WTC11 (cell line): Measurements from ENCODE around the gene MDH1. TPM values are rescaled to one million over a fixed set of nuclear protein-coding genes. Genes with fewer than 3 reads are reported as not detected.
"Not testable (repeated sequence)": the region's sequence is repeated elsewhere in the genome, so short reads cannot be mapped to it uniquely, and the experiment has no call there.

ENCODE experiments used
- ATAC-seq: fragments of 200-7000 bp; cut with Tn5 transposase; 2 replicates; pipeline ENCODE4 v1.10.0; 2021; ENCODE audit warnings: mild to moderate bottlenecking, moderate library complexity
- CTCF ChIA-PET: fragments of 300-600 bp; sonication (Branson Sonifier 250); formaldehyde crosslinking; loops from one replicate; lab custom pipeline; 2021; ENCODE audit warnings: antibody characterized with exemption; lab: Charles Lee
- POLR2A ChIA-PET: fragments of 350-600 bp; sonication (Branson Sonifier 250); formaldehyde crosslinking; loops from one replicate; lab custom pipeline; 2021; ENCODE audit warnings: antibody characterized with exemption; lab: Charles Lee
- DNase-seq: peaks from one replicate; pipeline ENCODE4 v3.0.0; 2021; ENCODE audit warnings: low spot score
- H3K27ac Mint-ChIP-seq: 2 replicates; pipeline ENCODE4 v1.8.0; 2021; ENCODE audit warnings: mixed read lengths
- H3K27me3 Mint-ChIP-seq: 2 replicates; pipeline ENCODE4 v1.8.0; 2021; ENCODE audit warnings: low read depth, mild to moderate bottlenecking, moderate library complexity, mixed read lengths
- H3K36me3 Mint-ChIP-seq: 2 replicates; pipeline ENCODE4 v1.8.0; 2021; ENCODE audit warnings: mixed read lengths
- H3K4me1 Mint-ChIP-seq: 2 replicates; pipeline ENCODE4 v1.8.0; 2022; ENCODE audit warnings: mixed read lengths
- H3K4me3 Mint-ChIP-seq: 2 replicates; pipeline ENCODE4 v1.8.0; 2021; ENCODE audit warnings: mild to moderate bottlenecking, moderate library complexity, mixed read lengths
- H3K9me3 Mint-ChIP-seq: 2 replicates; pipeline ENCODE4 v1.8.0; 2021; ENCODE audit warnings: mixed read lengths
- ATF1 ChIP-seq: sonication (generic); formaldehyde crosslinking; IDR thresholded peaks from 2 replicates; pipeline ENCODE4 v1.8.1; 2023; ENCODE audit warnings: mild to moderate bottlenecking, moderate library complexity, missing genetic modification reagents
- CREB1 ChIP-seq: sonication (generic); formaldehyde crosslinking; IDR thresholded peaks from 2 replicates; pipeline ENCODE4 v1.8.0; 2023; ENCODE audit warnings: mild to moderate bottlenecking, missing genetic modification reagents
- ETV6 ChIP-seq: sonication (generic); formaldehyde crosslinking; IDR thresholded peaks from 2 replicates; pipeline ENCODE4 v1.8.1; 2022; ENCODE audit warnings: mild to moderate bottlenecking, missing genetic modification reagents
- GABPB1 ChIP-seq: sonication (generic); formaldehyde crosslinking; IDR thresholded peaks from 2 replicates; pipeline ENCODE4 v1.8.1; 2023; ENCODE audit warnings: mild to moderate bottlenecking, missing genetic modification reagents
- IRF2 ChIP-seq: sonication (generic); formaldehyde crosslinking; IDR thresholded peaks from 2 replicates; pipeline ENCODE4 v1.8.0; 2022; ENCODE audit warnings: low read depth, missing genetic modification reagents, borderline replicate concordance
- JAZF1 ChIP-seq: fragments of 250-450 bp; sonication (Bioruptor Pico); IDR thresholded peaks from 2 replicates; pipeline ENCODE4 v1.9.0; 2021; ENCODE audit warnings: moderate library complexity, mild to moderate bottlenecking, inconsistent platforms
- MYBL2 ChIP-seq: sonication (generic); formaldehyde crosslinking; IDR thresholded peaks from 2 replicates; pipeline ENCODE4 v1.8.1; 2023; ENCODE audit warnings: mild to moderate bottlenecking, moderate library complexity, missing genetic modification reagents
- NR3C1 ChIP-seq: sonication (generic); formaldehyde crosslinking; conservative IDR thresholded peaks from 2 replicates; pipeline ENCODE4 v1.8.1; 2023; ENCODE audit warnings: low read depth, mild to moderate bottlenecking, missing genetic modification reagents
- OVOL2 ChIP-seq: fragments of 250-450 bp; sonication (Bioruptor Pico); IDR thresholded peaks from 2 replicates; pipeline ENCODE4 v1.9.0; 2021; ENCODE audit warnings: mild to moderate bottlenecking, borderline replicate concordance
- RELA ChIP-seq: sonication (generic); formaldehyde crosslinking; IDR thresholded peaks from 2 replicates; pipeline ENCODE4 v1.8.1; 2022; ENCODE audit warnings: missing genetic modification reagents, mild to moderate bottlenecking, borderline replicate concordance
- ZNF263 ChIP-seq: sonication (generic); formaldehyde crosslinking; IDR thresholded peaks from 2 replicates; pipeline ENCODE4 v1.8.1; 2022; ENCODE audit warnings: low read depth, mild to moderate bottlenecking, moderate library complexity, missing genetic modification reagents
- ZNF317 ChIP-seq: sonication (generic); formaldehyde crosslinking; IDR thresholded peaks from 2 replicates; pipeline ENCODE4 v1.8.1; 2023; ENCODE audit warnings: low read depth, mild to moderate bottlenecking, moderate library complexity, missing genetic modification reagents, borderline replicate concordance
- ZNF416 ChIP-seq: fragments of 250-450 bp; sonication (Bioruptor Pico); IDR thresholded peaks from 2 replicates; pipeline ENCODE4 v1.9.0; 2021; ENCODE audit warnings: mild to moderate bottlenecking, inconsistent platforms
- total RNA-seq: library from RNA; stranded (reverse); gene quantifications from 3 replicates; pipeline ENCODE4 v1.2.3, GENCODE V29; 2021
- TF ChIP-seq, protein P1 (sequence below): sonication (generic); formaldehyde crosslinking; IDR thresholded peaks from 2 replicates; pipeline ENCODE4 v1.8.0; 2022; ENCODE audit warnings: mild to moderate bottlenecking, missing genetic modification reagents
- TF ChIP-seq, protein P2 (sequence below): sonication (generic); formaldehyde crosslinking; IDR thresholded peaks from 2 replicates; pipeline ENCODE4 v1.8.1; 2023; ENCODE audit warnings: mild to moderate bottlenecking, missing genetic modification reagents, moderate library complexity
- TF ChIP-seq, protein P3 (sequence below): fragments of 250-450 bp; sonication (Bioruptor Pico); IDR thresholded peaks from 2 replicates; pipeline ENCODE4 v1.9.0; 2021; ENCODE audit warnings: moderate library complexity, mild to moderate bottlenecking, inconsistent platforms, borderline replicate concordance
- TF ChIP-seq, protein P4 (sequence below): sonication (generic); formaldehyde crosslinking; IDR thresholded peaks from 2 replicates; pipeline ENCODE4 v1.8.0; 2022; ENCODE audit warnings: missing genetic modification reagents
- TF ChIP-seq, protein P5 (sequence below): sonication (generic); formaldehyde crosslinking; IDR thresholded peaks from 2 replicates; pipeline ENCODE4 v1.8.1; 2023; ENCODE audit warnings: mild to moderate bottlenecking, missing genetic modification reagents
- TF ChIP-seq, protein P6 (sequence below): sonication (generic); formaldehyde crosslinking; IDR thresholded peaks from 2 replicates; pipeline ENCODE4 v1.8.0; 2023; ENCODE audit warnings: missing genetic modification reagents
- TF ChIP-seq, protein P7 (sequence below): sonication (generic); formaldehyde crosslinking; IDR thresholded peaks from 2 replicates; pipeline ENCODE4 v1.8.1; 2022; ENCODE audit warnings: missing genetic modification reagents, borderline replicate concordance

Gene MDH1
- total RNA-seq, 1 experiment from 2014 or later, result 259 TPM

DNA sequence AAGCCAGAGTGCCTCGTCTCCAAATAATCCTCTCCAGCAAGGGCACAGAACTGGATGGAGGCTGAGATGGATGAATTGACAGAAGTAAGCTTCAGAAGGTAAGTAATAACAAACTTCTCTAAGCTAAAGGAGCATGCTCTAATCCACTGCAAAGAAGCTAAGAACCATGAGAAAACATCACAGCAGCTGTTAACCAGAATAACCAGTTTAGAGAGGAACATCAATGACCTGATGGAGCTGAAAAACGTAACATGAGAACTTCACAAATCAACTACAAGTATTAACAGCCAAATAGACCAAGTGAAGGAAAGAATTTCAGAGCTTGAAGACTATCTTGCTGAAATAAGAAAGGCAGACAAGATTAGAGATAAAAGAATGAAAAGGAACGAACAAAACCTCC lies 32.8 kb upstream of the MDH1 start:
- peaks cover 18% of the 10 kb centered on the region for H3K4me1 Mint-ChIP-seq
- DNase-seq (no peak), ATAC-seq (no peak)
- no peaks in the 10 kb centered on the region for H3K27me3 Mint-ChIP-seq
- H3K36me3 Mint-ChIP-seq, result peaks cover 41% of the 10 kb centered on the region
- H3K9me3 Mint-ChIP-seq, result peaks cover 44% of the 10 kb centered on the region
- POLR2A ChIA-PET, result no interaction called here
- CTCF ChIA-PET, result interaction anchor here (1.5 kb wide), 1 partner anchor 143 kb away, joined by 3 read pairs; no protein-coding TSS in a partner anchor
- H3K27ac Mint-ChIP-seq, result peak overlapping the region; percentile 15; the same call in 1 of the 2 replicates
- TF ChIP-seq, protein P1, sequence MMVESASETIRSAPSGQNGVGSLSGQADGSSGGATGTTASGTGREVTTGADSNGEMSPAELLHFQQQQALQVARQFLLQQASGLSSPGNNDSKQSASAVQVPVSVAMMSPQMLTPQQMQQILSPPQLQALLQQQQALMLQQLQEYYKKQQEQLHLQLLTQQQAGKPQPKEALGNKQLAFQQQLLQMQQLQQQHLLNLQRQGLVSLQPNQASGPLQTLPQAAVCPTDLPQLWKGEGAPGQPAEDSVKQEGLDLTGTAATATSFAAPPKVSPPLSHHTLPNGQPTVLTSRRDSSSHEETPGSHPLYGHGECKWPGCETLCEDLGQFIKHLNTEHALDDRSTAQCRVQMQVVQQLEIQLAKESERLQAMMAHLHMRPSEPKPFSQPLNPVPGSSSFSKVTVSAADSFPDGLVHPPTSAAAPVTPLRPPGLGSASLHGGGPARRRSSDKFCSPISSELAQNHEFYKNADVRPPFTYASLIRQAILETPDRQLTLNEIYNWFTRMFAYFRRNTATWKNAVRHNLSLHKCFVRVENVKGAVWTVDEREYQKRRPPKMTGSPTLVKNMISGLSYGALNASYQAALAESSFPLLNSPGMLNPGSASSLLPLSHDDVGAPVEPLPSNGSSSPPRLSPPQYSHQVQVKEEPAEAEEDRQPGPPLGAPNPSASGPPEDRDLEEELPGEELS, result no peak
- TF ChIP-seq MYBL2 (no peak), ZNF263 (CRISPR knock-in tag) (no peak), ZNF317 (no peak), GABPB1 (CRISPR knock-in tag) (no peak), OVOL2 (no peak), CREB1 (CRISPR knock-in tag) (no peak), IRF2 (CRISPR knock-in tag) (no peak), ETV6 (CRISPR knock-in tag) (no peak), ATF1 (CRISPR knock-in tag) (no peak), RELA (CRISPR knock-in tag) (no peak), ZNF416 (CRISPR knock-in tag) (no peak), JAZF1 (CRISPR knock-in tag) (no peak), NR3C1 (CRISPR knock-in tag) (no peak)
- TF ChIP-seq, protein P2, sequence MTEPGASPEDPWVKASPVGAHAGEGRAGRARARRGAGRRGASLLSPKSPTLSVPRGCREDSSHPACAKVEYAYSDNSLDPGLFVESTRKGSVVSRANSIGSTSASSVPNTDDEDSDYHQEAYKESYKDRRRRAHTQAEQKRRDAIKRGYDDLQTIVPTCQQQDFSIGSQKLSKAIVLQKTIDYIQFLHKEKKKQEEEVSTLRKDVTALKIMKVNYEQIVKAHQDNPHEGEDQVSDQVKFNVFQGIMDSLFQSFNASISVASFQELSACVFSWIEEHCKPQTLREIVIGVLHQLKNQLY (CRISPR knock-in tag), result no peak
- TF ChIP-seq, protein P3, sequence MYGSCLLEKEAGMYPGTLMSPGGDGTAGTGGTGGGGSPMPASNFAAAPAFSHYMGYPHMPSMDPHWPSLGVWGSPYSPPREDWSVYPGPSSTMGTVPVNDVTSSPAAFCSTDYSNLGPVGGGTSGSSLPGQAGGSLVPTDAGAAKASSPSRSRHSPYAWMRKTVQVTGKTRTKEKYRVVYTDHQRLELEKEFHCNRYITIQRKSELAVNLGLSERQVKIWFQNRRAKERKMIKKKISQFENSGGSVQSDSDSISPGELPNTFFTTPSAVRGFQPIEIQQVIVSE (CRISPR knock-in tag), result no peak
- TF ChIP-seq, protein P4, sequence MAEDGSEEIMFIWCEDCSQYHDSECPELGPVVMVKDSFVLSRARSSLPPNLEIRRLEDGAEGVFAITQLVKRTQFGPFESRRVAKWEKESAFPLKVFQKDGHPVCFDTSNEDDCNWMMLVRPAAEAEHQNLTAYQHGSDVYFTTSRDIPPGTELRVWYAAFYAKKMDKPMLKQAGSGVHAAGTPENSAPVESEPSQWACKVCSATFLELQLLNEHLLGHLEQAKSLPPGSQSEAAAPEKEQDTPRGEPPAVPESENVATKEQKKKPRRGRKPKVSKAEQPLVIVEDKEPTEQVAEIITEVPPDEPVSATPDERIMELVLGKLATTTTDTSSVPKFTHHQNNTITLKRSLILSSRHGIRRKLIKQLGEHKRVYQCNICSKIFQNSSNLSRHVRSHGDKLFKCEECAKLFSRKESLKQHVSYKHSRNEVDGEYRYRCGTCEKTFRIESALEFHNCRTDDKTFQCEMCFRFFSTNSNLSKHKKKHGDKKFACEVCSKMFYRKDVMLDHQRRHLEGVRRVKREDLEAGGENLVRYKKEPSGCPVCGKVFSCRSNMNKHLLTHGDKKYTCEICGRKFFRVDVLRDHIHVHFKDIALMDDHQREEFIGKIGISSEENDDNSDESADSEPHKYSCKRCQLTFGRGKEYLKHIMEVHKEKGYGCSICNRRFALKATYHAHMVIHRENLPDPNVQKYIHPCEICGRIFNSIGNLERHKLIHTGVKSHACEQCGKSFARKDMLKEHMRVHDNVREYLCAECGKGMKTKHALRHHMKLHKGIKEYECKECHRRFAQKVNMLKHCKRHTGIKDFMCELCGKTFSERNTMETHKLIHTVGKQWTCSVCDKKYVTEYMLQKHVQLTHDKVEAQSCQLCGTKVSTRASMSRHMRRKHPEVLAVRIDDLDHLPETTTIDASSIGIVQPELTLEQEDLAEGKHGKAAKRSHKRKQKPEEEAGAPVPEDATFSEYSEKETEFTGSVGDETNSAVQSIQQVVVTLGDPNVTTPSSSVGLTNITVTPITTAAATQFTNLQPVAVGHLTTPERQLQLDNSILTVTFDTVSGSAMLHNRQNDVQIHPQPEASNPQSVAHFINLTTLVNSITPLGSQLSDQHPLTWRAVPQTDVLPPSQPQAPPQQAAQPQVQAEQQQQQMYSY (CRISPR knock-in tag), result no peak
- TF ChIP-seq, protein P5, sequence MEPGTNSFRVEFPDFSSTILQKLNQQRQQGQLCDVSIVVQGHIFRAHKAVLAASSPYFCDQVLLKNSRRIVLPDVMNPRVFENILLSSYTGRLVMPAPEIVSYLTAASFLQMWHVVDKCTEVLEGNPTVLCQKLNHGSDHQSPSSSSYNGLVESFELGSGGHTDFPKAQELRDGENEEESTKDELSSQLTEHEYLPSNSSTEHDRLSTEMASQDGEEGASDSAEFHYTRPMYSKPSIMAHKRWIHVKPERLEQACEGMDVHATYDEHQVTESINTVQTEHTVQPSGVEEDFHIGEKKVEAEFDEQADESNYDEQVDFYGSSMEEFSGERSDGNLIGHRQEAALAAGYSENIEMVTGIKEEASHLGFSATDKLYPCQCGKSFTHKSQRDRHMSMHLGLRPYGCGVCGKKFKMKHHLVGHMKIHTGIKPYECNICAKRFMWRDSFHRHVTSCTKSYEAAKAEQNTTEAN (CRISPR knock-in tag), result no peak
- TF ChIP-seq, protein P6, sequence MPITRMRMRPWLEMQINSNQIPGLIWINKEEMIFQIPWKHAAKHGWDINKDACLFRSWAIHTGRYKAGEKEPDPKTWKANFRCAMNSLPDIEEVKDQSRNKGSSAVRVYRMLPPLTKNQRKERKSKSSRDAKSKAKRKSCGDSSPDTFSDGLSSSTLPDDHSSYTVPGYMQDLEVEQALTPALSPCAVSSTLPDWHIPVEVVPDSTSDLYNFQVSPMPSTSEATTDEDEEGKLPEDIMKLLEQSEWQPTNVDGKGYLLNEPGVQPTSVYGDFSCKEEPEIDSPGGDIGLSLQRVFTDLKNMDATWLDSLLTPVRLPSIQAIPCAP, result no peak
- TF ChIP-seq, protein P7, sequence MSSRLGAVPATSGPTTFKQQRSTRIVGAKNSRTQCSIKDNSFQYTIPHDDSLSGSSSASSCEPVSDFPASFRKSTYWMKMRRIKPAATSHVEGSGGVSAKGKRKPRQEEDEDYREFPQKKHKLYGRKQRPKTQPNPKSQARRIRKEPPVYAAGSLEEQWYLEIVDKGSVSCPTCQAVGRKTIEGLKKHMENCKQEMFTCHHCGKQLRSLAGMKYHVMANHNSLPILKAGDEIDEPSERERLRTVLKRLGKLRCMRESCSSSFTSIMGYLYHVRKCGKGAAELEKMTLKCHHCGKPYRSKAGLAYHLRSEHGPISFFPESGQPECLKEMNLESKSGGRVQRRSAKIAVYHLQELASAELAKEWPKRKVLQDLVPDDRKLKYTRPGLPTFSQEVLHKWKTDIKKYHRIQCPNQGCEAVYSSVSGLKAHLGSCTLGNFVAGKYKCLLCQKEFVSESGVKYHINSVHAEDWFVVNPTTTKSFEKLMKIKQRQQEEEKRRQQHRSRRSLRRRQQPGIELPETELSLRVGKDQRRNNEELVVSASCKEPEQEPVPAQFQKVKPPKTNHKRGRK (CRISPR knock-in tag), result no peak
- H3K4me3 Mint-ChIP-seq, result peak overlapping the region; percentile 24; the same call in 1 of the 2 replicates

DNA sequence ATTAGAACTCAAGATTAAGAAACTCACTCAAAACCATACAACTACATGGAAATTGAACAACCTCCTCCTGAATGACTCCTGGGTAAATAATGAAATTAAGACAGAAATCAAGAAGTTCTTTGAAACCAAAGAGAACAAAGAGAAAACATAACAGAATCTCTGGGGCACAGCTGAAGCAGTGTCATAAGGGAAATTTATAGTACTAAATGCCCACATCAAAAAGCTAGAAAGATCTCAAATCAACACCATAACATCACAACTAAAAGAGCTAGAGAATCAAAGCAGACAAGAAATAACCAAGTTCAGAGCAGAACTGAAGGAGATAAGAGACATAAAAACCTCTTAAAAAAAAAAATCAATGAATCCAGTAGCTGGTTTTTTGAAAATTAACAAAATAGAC lies 30.9 kb upstream of the MDH1 start:
- H3K4me1 Mint-ChIP-seq, result peaks cover 18% of the 10 kb centered on the region
- H3K9me3 Mint-ChIP-seq, result peaks cover 48% of the 10 kb centered on the region
- CTCF ChIA-PET, ATAC-seq, H3K27ac Mint-ChIP-seq, H3K27me3 Mint-ChIP-seq, H3K4me3 Mint-ChIP-seq, DNase-seq, POLR2A ChIA-PET: not testable (repeated sequence)
- H3K36me3 Mint-ChIP-seq, result peaks cover 48% of the 10 kb centered on the region

DNA sequence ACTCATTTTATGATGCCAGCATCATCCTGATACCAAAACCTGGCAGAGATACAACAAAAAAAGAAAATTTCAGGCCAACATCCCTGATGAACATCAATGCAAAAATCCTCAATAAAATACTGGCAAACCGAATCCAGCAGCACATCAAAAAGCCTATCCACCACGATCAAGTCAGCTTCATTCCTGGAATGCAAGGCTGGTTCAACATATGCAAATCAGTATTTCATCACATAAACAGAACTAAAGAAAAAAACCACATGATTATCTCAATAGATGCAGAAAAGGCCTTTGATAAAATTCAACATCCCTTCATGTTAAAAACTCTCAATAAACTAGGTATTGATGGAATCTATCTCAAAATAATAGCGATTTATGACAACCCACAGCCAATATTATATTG lies 29.8 kb upstream of the MDH1 start:
- H3K9me3 Mint-ChIP-seq, result peaks cover 48% of the 10 kb centered on the region
- CTCF ChIA-PET, H3K27ac Mint-ChIP-seq, POLR2A ChIA-PET, DNase-seq, H3K27me3 Mint-ChIP-seq, H3K4me3 Mint-ChIP-seq, ATAC-seq: not testable (repeated sequence)
- peaks cover 18% of the 10 kb centered on the region for H3K4me1 Mint-ChIP-seq
- H3K36me3 Mint-ChIP-seq, result peaks cover 50% of the 10 kb centered on the region
